Measurements from ENCODE around the gene FRMD4B. TPM values are rescaled to one million over a fixed set of nuclear protein-coding genes. Genes with fewer than 3 reads are reported as not detected.

The FRMD4B gene
- total and polyA plus RNA-seq, 2 experiments from 2014 or later = not detected

GRCh38 chr3:69149586-69149985 lies 236.3 kb downstream of the FRMD4B start:
- no peaks in the 10 kb centered on the region for H3K9me2 ChIP-seq (ENCODE audit: insufficient read depth)
- 62 to 64% methylated on average over 3 of the region's 3 CpGs for WGBS, 2 experiments (ENCODE audit: low coverage in 1 of 2, low lambda C conversion rate in 2 of 2, missing lambda C conversion rate in 2 of 2)
- H3K79me2 ChIP-seq (ENCODE audit: insufficient read depth) = no peaks in the 10 kb centered on the region
- H2AFZ ChIP-seq = no peak overlapping the region
- no peaks in the 10 kb centered on the region for H3K4me1 ChIP-seq (ENCODE audit: insufficient read depth)
- no peak overlapping the region for H3K4me2 ChIP-seq (ENCODE audit: unreplicated experiment)
- H3F3A ChIP-seq (ENCODE audit: insufficient read depth) = no peaks in the 10 kb centered on the region
- TF ChIP-seq EZH2 (IDR thresholded peaks at IDR 0.05; ENCODE audit: insufficient read depth, poor library complexity, severe bottlenecking) (no peak), EZH2phosphoT487 (IDR thresholded peaks at IDR 0.05; ENCODE audit: insufficient read depth, low read depth) (no peak)
- no peak overlapping the region for H3K27ac ChIP-seq
- H4K20me1 ChIP-seq (ENCODE audit: insufficient read depth) = no peaks in the 10 kb centered on the region
- H3K9ac ChIP-seq = no peak overlapping the region
- peaks cover 20% of the 10 kb centered on the region for H3K27me3 ChIP-seq (replicated peaks; ENCODE audit: insufficient read depth)
- H3K4me3 ChIP-seq = no peak overlapping the region
- no peaks in the 10 kb centered on the region for H3K36me3 ChIP-seq (ENCODE audit: low read depth)
- no peaks in the 10 kb centered on the region for H3K9me3 ChIP-seq (ENCODE audit: low read depth)
- DNase-seq = no peak
- in situ Hi-C loops (cut with MboI) = no loop called here

- Histone ChIP-seq H3K79me2 (ENCODE audit: insufficient read depth) (no peaks in the 10 kb centered on the region), H4K20me1 (ENCODE audit: insufficient read depth) (no peaks in the 10 kb centered on the region), H3K9me3 (ENCODE audit: low read depth) (no peaks in the 10 kb centered on the region), H3K27ac (no peak overlapping the region), H3K4me1 (ENCODE audit: insufficient read depth) (no peaks in the 10 kb centered on the region), H3K4me2 (ENCODE audit: unreplicated experiment) (no peak overlapping the region), H3K27me3 (replicated peaks; ENCODE audit: insufficient read depth) (peaks cover 19% of the 10 kb centered on the region), H2AFZ (no peak overlapping the region), H3K9me2 (ENCODE audit: insufficient read depth) (no peaks in the 10 kb centered on the region), H3K36me3 (ENCODE audit: low read depth) (no peaks in the 10 kb centered on the region), H3F3A (ENCODE audit: insufficient read depth) (no peaks in the 10 kb centered on the region), H3K4me3 (no peak overlapping the region), H3K9ac (no peak overlapping the region)
- DNase-seq = no peak
- in situ Hi-C loops (cut with MboI) = no loop called here
- no peak for TF ChIP-seq EZH2 (IDR thresholded peaks at IDR 0.05; ENCODE audit: insufficient read depth, poor library complexity, severe bottlenecking)
- TF ChIP-seq EZH2phosphoT487 (IDR thresholded peaks at IDR 0.05; ENCODE audit: insufficient read depth, low read depth) = no peak
Measured at GRCh38 chr3:69145688-69146087, 240.2 kb downstream of the FRMD4B start.

GRCh38 chr3:69144631-69145245 lies 241.2 kb downstream of the FRMD4B start:
- Histone ChIP-seq H3K9ac (no peak overlapping the region), H3K4me3 (no peak overlapping the region), H3K4me2 (ENCODE audit: unreplicated experiment) (no peak overlapping the region), H3K27me3 (replicated peaks; ENCODE audit: insufficient read depth) (peaks cover 19% of the 10 kb centered on the region), H2AFZ (no peak overlapping the region), H3K27ac (no peak overlapping the region), H4K20me1 (ENCODE audit: insufficient read depth) (no peaks in the 10 kb centered on the region), H3F3A (ENCODE audit: insufficient read depth) (no peaks in the 10 kb centered on the region), H3K4me1 (ENCODE audit: insufficient read depth) (no peaks in the 10 kb centered on the region), H3K36me3 (ENCODE audit: low read depth) (no peaks in the 10 kb centered on the region), H3K9me2 (ENCODE audit: insufficient read depth) (no peaks in the 10 kb centered on the region), H3K79me2 (ENCODE audit: insufficient read depth) (no peaks in the 10 kb centered on the region), H3K9me3 (ENCODE audit: low read depth) (no peaks in the 10 kb centered on the region)
- TF ChIP-seq EZH2 (IDR thresholded peaks at IDR 0.05; ENCODE audit: insufficient read depth, poor library complexity, severe bottlenecking) = no peak
- no peak for TF ChIP-seq EZH2phosphoT487 (IDR thresholded peaks at IDR 0.05; ENCODE audit: insufficient read depth, low read depth)
- no peak for DNase-seq
- in situ Hi-C loops (cut with MboI) = no loop called here
- WGBS, 2 experiments (ENCODE audit: low coverage in 1 of 2, low lambda C conversion rate in 2 of 2, missing lambda C conversion rate in 2 of 2) = 68% methylated on average over 3 of the region's 3 CpGs

- no peak for TF ChIP-seq EZH2 (IDR thresholded peaks at IDR 0.05; ENCODE audit: insufficient read depth, poor library complexity, severe bottlenecking)
- no peak for TF ChIP-seq EZH2phosphoT487 (IDR thresholded peaks at IDR 0.05; ENCODE audit: insufficient read depth, low read depth)
- Histone ChIP-seq H4K20me1 (ENCODE audit: insufficient read depth) (no peaks in the 10 kb centered on the region), H2AFZ (no peak overlapping the region), H3F3A (ENCODE audit: insufficient read depth) (no peaks in the 10 kb centered on the region), H3K27me3 (replicated peaks; ENCODE audit: insufficient read depth) (peaks cover 24% of the 10 kb centered on the region), H3K4me2 (ENCODE audit: unreplicated experiment) (no peak overlapping the region), H3K9me3 (ENCODE audit: low read depth) (no peaks in the 10 kb centered on the region), H3K36me3 (ENCODE audit: low read depth) (no peaks in the 10 kb centered on the region), H3K27ac (no peak overlapping the region), H3K9me2 (ENCODE audit: insufficient read depth) (no peaks in the 10 kb centered on the region), H3K79me2 (ENCODE audit: insufficient read depth) (no peaks in the 10 kb centered on the region), H3K4me1 (ENCODE audit: insufficient read depth) (no peaks in the 10 kb centered on the region), H3K4me3 (no peak overlapping the region), H3K9ac (no peak overlapping the region)
- in situ Hi-C loops (cut with MboI) = no loop called here
- WGBS, 2 experiments (ENCODE audit: low coverage in 1 of 2, low lambda C conversion rate in 2 of 2, missing lambda C conversion rate in 2 of 2) = 76% methylated on average over 3 of the region's 3 CpGs
- DNase-seq = peak; percentile 6
Measured at GRCh38 chr3:69143612-69144011, 242.3 kb downstream of the FRMD4B start.
